ENCODE results near the gene HMGCLL1.

DNA sequence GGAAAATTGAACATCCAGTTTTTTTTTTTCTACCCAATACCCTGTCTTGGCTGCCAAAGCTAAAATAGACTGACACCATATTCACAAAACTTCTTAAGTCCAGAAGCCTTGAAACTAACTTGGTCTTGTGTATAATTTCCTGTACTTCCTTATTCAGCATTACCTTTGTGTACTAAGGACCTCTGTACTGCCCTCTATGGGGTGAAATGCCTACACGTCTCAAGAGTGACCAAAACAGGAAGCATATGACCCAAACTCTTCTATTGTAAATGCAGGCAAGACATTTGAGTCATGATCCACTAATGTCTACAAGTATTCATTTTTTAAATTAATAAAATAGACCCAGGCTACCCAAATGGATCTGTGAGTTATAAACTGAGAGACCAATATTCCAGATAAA is 50.4 kb downstream of the HMGCLL1 start:
- TF ChIP-seq, protein P1, sequence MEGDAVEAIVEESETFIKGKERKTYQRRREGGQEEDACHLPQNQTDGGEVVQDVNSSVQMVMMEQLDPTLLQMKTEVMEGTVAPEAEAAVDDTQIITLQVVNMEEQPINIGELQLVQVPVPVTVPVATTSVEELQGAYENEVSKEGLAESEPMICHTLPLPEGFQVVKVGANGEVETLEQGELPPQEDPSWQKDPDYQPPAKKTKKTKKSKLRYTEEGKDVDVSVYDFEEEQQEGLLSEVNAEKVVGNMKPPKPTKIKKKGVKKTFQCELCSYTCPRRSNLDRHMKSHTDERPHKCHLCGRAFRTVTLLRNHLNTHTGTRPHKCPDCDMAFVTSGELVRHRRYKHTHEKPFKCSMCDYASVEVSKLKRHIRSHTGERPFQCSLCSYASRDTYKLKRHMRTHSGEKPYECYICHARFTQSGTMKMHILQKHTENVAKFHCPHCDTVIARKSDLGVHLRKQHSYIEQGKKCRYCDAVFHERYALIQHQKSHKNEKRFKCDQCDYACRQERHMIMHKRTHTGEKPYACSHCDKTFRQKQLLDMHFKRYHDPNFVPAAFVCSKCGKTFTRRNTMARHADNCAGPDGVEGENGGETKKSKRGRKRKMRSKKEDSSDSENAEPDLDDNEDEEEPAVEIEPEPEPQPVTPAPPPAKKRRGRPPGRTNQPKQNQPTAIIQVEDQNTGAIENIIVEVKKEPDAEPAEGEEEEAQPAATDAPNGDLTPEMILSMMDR (IDR thresholded peaks at IDR 0.05) = no peak
- no peak for TF ChIP-seq POLR2A (IDR thresholded peaks at IDR 0.05)

Measured in lower leg skin (tissue), 3 donors.